ENCODE data around the gene FAM120B. TPM values are rescaled to one million over a fixed set of nuclear protein-coding genes. Genes with fewer than 3 reads are reported as not detected.

FAM120B gene
- total RNA-seq, 1 experiment from 2014 or later = 23.4 TPM

- H3K36me3 Mint-ChIP-seq (ENCODE audit: insufficient read depth, unreplicated experiment) = no peaks in the 10 kb centered on the region
- no peak overlapping the region for H3K27ac Mint-ChIP-seq (ENCODE audit: low read depth, unreplicated experiment)
- H3K4me1 Mint-ChIP-seq (ENCODE audit: insufficient read depth, unreplicated experiment) = peaks cover 5% of the 10 kb centered on the region
- no peaks in the 10 kb centered on the region for H3K9me3 Mint-ChIP-seq (ENCODE audit: unreplicated experiment)
- H3K27me3 Mint-ChIP-seq (ENCODE audit: insufficient read depth, unreplicated experiment) = no peaks in the 10 kb centered on the region
- no peak for TF ChIP-seq CTCF (IDR thresholded peaks at IDR 0.05; ENCODE audit: unreplicated experiment)
- intact Hi-C loops (cut with micrococcal nuclease) = no loop called here
- no peak for DNase-seq (ENCODE audit: unreplicated experiment)
- BruUV-seq (replicated peaks) = no TSS peak
- ChIA-PET CTCF (interaction anchor here (0.7 kb wide), 1 partner anchor 641 kb away, joined by 4 read pairs; no protein-coding TSS in a partner anchor), POLR2A (no interaction called here)
- H3K4me3 Mint-ChIP-seq (ENCODE audit: unreplicated experiment) = no peak overlapping the region
Observed at GRCh38 chr6:170445487-170445886, 138.9 kb downstream of the FAM120B start.

- BruUV-seq (replicated peaks) = no TSS peak
- no peak for DNase-seq (ENCODE audit: unreplicated experiment)
- H3K27me3 Mint-ChIP-seq (ENCODE audit: insufficient read depth, unreplicated experiment) = no peaks in the 10 kb centered on the region
- H3K4me1 Mint-ChIP-seq (ENCODE audit: insufficient read depth, unreplicated experiment) = peaks cover 5% of the 10 kb centered on the region
- no peaks in the 10 kb centered on the region for H3K36me3 Mint-ChIP-seq (ENCODE audit: insufficient read depth, unreplicated experiment)
- H3K27ac Mint-ChIP-seq (ENCODE audit: low read depth, unreplicated experiment) = no peak overlapping the region
- CTCF ChIA-PET = no interaction called here
- POLR2A ChIA-PET = no interaction called here
- TF ChIP-seq CTCF (IDR thresholded peaks at IDR 0.05; ENCODE audit: unreplicated experiment) = no peak
- H3K9me3 Mint-ChIP-seq (ENCODE audit: unreplicated experiment) = no peaks in the 10 kb centered on the region
- H3K4me3 Mint-ChIP-seq (ENCODE audit: unreplicated experiment) = no peak overlapping the region
- intact Hi-C loops (cut with micrococcal nuclease) = no loop called here
Observed at GRCh38 chr6:170445971-170446370, 139.4 kb downstream of the FAM120B start.

GRCh38 chr6:170446841-170447560 is 140.4 kb downstream of the FAM120B start:
- no peak overlapping the region for H3K4me3 Mint-ChIP-seq (ENCODE audit: unreplicated experiment)

GRCh38 chr6:170447561-170447930 is 141.0 kb downstream of the FAM120B start:
- intact Hi-C loops (cut with micrococcal nuclease) = no loop called here
- TF ChIP-seq CTCF (IDR thresholded peaks at IDR 0.05; ENCODE audit: unreplicated experiment) = no peak
- H3K27me3 Mint-ChIP-seq (ENCODE audit: insufficient read depth, unreplicated experiment) = no peaks in the 10 kb centered on the region
- H3K36me3 Mint-ChIP-seq (ENCODE audit: insufficient read depth, unreplicated experiment) = no peaks in the 10 kb centered on the region
- ChIA-PET POLR2A (no interaction called here), CTCF (no interaction called here)
- H3K4me1 Mint-ChIP-seq (ENCODE audit: insufficient read depth, unreplicated experiment) = peaks cover 5% of the 10 kb centered on the region
- H3K27ac Mint-ChIP-seq (ENCODE audit: low read depth, unreplicated experiment) = no peak overlapping the region
- no peak for DNase-seq (ENCODE audit: unreplicated experiment)
- peaks cover 2% of the 10 kb centered on the region for H3K9me3 Mint-ChIP-seq (ENCODE audit: unreplicated experiment)
- BruUV-seq (replicated peaks) = no TSS peak
- H3K4me3 Mint-ChIP-seq (ENCODE audit: unreplicated experiment) = no peak overlapping the region

More at GRCh38 chr6:170446841-170447560, 140.4 kb downstream of the FAM120B start:
- Mint-ChIP-seq H3K27me3 (ENCODE audit: insufficient read depth, unreplicated experiment) (no peaks in the 10 kb centered on the region), H3K27ac (ENCODE audit: low read depth, unreplicated experiment) (no peak overlapping the region), H3K36me3 (ENCODE audit: insufficient read depth, unreplicated experiment) (no peaks in the 10 kb centered on the region), H3K4me1 (ENCODE audit: insufficient read depth, unreplicated experiment) (peaks cover 5% of the 10 kb centered on the region), H3K9me3 (ENCODE audit: unreplicated experiment) (no peaks in the 10 kb centered on the region)
- DNase-seq (ENCODE audit: unreplicated experiment) = no peak
- no TSS peak for BruUV-seq (replicated peaks)
- ChIA-PET CTCF (no interaction called here), POLR2A (no interaction called here)
- TF ChIP-seq CTCF (IDR thresholded peaks at IDR 0.05; ENCODE audit: unreplicated experiment) = no peak
- intact Hi-C loops (cut with micrococcal nuclease) = no loop called here
